Measurements from ENCODE around the gene SPSB1. TPM values are rescaled to one million over a fixed set of nuclear protein-coding genes. Genes with fewer than 3 reads are reported as not detected.

The SPSB1 gene
- polyA plus RNA-seq, 6 donors from 2014 or later: 0.61 to 2.2 (median 1.2) TPM; not detected in 1

DNA sequence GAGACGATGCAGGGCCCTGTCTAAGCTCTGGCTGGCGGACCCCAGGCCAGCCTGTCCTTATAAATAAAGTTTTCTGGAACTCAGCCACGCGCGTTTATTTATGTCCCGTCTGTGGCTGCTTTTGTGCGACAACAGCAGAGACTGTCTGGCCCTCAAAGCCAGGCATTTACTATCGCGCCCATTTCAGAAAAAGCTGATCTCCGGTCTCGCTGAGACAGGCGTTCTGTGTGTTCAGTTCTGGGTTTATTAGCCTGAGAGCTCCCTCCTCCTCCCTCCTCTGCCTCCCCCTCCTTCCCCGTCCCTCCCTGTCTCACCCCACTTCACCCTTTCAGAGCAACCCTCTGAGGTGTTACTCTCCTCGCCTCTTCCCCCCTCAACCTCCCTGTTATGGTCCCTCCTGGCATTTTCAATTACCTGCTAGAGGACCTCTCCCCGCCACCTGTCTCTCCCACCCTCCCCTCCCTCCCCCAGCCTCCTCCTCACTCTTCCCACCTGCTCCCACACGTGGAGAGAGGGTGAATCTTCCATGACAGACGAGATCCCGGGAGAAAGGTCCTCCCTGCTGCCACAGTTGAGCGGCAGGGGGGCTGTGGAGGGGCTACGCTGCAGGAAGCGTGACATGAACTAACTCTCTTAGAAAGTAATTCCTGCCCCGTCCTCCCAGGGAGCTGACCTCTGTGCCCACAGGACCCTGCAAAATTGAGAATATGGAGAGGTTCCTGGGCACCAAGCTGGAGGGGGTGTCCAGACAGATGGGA lies 59.9 kb downstream of the SPSB1 start:
- Mint-ChIP-seq H3K27ac (no peak overlapping the region), H3K27me3 (no peaks in the 10 kb centered on the region), H3K9me3 (peaks cover 0 to 5% (median 0%) of the 10 kb centered on the region in 7 donors), H3K36me3 (peaks cover 7 to 20% of the 10 kb centered on the region in 2 donors), H3K4me3 (no peak overlapping the region), H3K4me1 (peaks cover 4 to 16% (median 4%) of the 10 kb centered on the region in 3 donors)
- no peak for ATAC-seq (ENCODE audit: low read depth in 2 of 2)
- DNase-seq: no peak

DNA sequence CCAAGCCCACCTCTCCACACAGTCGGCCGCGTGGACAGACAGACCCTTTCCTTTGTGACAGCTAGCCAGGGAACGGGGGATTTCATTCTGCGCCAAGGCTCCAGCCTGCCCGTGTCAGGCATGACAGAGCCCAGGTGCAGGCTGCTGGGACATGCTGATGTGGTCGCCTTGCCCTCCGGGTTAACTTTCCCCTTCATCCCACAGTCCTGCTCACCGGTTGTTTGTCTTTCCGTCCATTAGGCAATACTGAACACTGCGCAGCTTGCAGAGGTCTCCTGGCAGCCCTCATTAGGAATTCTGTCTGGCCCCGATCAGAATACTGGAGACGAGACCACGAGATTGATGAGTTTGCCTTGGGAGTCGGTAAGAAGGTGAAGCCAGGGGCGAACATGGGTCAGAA lies 62.8 kb downstream of the SPSB1 start:
- no peak for DNase-seq
- H3K27ac Mint-ChIP-seq: peak overlapping the region in 1 of 6 donors; percentile 37
- no peak overlapping the region for H3K4me3 Mint-ChIP-seq

DNA sequence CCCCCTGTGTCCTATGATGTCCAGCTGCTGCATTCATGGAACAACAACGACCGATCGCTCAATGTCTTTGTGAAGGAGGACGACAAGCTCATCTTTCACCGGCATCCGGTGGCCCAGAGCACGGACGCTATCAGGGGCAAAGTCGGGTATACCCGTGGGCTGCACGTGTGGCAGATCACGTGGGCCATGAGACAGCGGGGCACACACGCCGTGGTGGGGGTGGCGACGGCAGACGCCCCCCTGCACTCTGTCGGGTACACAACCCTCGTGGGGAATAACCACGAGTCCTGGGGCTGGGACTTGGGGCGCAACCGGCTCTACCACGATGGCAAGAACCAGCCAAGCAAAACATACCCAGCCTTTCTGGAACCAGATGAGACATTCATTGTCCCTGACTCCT lies 63.3 kb downstream of the SPSB1 start:
- peaks cover 0 to 5% (median 0%) of the 10 kb centered on the region in 7 donors for H3K9me3 Mint-ChIP-seq
- H3K27ac Mint-ChIP-seq: no peak overlapping the region
- DNase-seq: no peak
- no peak for ATAC-seq (ENCODE audit: low read depth in 2 of 2)
- no peaks in the 10 kb centered on the region for H3K27me3 Mint-ChIP-seq
- H3K4me3 Mint-ChIP-seq: no peak overlapping the region
- peaks cover 4 to 14% (median 11%) of the 10 kb centered on the region in 3 donors for H3K4me1 Mint-ChIP-seq
- peaks cover 7 to 13% of the 10 kb centered on the region in 2 donors for H3K36me3 Mint-ChIP-seq

More for the DNA sequence above, 62.8 kb downstream of the SPSB1 start:
- H3K4me1 Mint-ChIP-seq: peaks cover 4 to 14% (median 11%) of the 10 kb centered on the region in 3 donors
- H3K27me3 Mint-ChIP-seq: no peaks in the 10 kb centered on the region
- H3K9me3 Mint-ChIP-seq: peaks cover 0 to 5% (median 0%) of the 10 kb centered on the region in 7 donors
- peaks cover 7 to 13% of the 10 kb centered on the region in 2 donors for H3K36me3 Mint-ChIP-seq
- ATAC-seq (ENCODE audit: low read depth in 2 of 2): no peak

DNA sequence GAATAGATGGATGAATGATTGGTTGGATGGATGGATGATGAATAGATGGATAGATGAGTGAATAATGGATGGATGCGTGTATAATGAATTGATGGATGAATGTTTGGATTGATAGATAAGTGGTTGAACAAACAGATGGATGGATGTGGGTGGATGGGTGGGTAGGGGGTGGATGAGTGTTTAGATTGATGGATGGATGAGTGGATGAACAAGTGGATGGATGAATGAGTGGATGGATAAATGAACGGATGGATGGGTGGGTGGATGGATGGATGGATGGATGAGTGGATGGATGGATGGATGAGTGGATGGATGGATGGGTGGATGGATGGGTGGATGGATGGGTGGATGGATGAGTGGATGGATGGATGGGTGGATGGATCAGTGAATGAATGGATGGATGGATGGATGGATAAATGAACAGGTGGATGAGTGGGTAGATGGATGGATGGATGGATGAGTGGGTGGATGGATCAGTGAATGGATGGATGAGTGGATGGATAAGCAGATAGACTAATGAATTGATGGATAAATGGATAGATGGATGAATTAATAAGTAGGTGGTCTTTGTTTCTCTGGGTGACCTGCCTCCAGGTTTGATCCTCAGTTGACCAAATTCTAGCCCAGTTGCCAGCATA lies 64.3 kb downstream of the SPSB1 start:
- Mint-ChIP-seq H3K4me3 (peak overlapping the region in 1 of 8 donors; percentile 49), H3K36me3 (peaks cover 7 to 13% of the 10 kb centered on the region in 2 donors), H3K4me1 (peaks cover 5 to 19% (median 14%) of the 10 kb centered on the region in 3 donors), H3K27ac (no peak overlapping the region), H3K27me3 (no peaks in the 10 kb centered on the region), H3K9me3 (peaks cover 0 to 5% (median 0%) of the 10 kb centered on the region in 7 donors)
- DNase-seq (no peak), ATAC-seq (ENCODE audit: low read depth in 2 of 2) (no peak)

DNA sequence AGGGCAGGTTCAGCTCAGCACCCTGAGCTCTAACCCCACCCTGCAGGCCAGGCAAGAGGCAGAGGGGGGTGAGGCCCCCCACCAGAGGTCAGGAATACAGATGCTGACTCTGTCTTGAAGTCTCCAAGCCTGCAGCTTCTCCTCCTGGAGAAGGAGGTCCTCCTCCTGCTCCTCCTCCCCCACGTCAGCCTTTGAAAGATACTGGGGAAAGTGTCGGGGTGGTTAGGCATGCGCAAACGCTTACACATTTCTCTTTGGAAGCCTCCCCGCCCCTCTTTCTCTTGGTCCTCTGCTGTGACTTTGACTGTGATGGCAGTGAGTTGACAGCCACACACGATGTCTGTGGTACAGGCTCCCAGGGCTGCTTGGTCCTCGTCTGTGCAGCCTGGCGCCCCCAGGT lies 65.3 kb downstream of the SPSB1 start:
- H3K4me3 Mint-ChIP-seq: no peak overlapping the region
- no peak for ATAC-seq (ENCODE audit: low read depth in 2 of 2)
- no peak for DNase-seq
- H3K27ac Mint-ChIP-seq: no peak overlapping the region
- H3K27me3 Mint-ChIP-seq: no peaks in the 10 kb centered on the region
- H3K4me1 Mint-ChIP-seq: peaks cover 15 to 29% (median 23%) of the 10 kb centered on the region in 3 donors
- peaks cover 0 to 5% (median 0%) of the 10 kb centered on the region in 7 donors for H3K9me3 Mint-ChIP-seq
- peaks cover 7 to 13% of the 10 kb centered on the region in 2 donors for H3K36me3 Mint-ChIP-seq

DNA sequence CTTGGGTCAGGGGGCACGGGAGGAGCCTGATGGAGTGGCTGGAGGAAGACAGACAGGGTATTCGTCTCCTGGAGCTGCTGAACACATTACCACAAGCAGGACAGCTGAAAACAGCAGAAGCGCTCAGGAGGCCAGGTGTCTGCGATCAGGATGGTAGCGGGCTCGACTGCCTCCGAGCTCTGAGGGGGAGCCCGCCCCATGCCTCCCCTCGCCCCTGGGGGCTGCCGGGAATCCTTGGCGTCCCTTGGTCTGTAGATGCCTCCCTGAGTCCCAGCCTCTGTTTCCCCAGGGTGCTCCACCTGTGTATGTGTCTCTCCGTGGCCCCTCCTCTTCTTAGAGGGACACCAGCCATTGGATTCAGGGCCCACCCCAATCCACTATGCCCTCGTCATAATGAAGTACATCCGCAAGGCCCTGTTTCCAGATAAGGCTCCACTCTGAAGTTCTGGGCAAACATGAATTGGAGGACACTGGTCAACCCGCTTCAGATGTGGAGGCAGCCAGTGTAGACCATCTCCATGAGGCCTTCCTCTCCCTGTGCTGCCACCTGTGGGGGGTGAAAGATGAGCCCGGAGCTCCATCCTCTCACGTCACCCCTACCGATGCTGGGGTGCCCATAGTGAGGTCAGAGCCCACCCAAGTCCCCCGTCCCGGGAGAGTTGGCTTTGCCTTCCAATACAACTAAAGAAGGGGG lies 67.8 kb downstream of the SPSB1 start:
- Mint-ChIP-seq H3K27me3 (no peaks in the 10 kb centered on the region), H3K4me3 (peak overlapping the region in 4 of 8 donors; percentile 34 to 77 (median 62)), H3K9me3 (peaks cover 0 to 5% (median 0%) of the 10 kb centered on the region in 7 donors), H3K4me1 (peaks cover 21 to 41% (median 28%) of the 10 kb centered on the region in 3 donors), H3K36me3 (peaks cover 7 to 13% of the 10 kb centered on the region in 2 donors), H3K27ac (peak overlapping the region in 1 of 6 donors; percentile 26)
- ATAC-seq (ENCODE audit: low read depth in 2 of 2) (no peak), DNase-seq (no peak)

DNA sequence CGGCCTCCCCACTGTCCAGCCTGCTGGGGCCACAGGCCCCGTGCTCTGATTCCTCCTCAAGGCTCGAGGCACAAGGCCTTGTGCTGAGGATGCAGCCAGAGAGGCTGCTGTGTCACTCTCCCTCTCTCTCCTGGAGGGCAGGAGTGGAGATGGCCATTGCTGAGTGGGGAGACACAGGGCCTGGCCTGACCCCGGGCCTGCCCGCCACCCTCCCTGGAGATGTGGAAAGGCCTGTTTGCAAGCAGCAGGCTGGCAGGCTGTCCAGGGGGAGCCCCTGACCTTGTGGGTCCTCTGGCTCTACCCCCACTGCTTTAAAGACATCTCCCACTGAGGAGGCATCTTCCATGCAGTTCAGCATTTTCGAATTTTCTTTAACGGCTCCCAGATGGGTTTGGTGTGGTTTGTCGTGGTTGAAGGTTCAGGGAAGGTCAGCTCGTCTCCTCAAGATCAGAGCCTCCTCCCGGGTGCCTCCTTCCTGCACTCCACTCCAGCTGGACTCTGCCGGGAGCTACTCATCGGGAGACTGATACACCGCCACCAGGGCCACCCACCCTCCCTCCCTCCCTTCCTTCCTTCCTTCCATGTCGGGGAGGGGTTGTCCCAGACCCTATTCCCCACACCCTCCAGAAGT lies 69.1 kb downstream of the SPSB1 start:
- no peaks in the 10 kb centered on the region for H3K27me3 Mint-ChIP-seq
- ATAC-seq (ENCODE audit: low read depth in 2 of 2) (no peak), DNase-seq (no peak)
- H3K9me3 Mint-ChIP-seq: peaks cover 0 to 2% (median 0%) of the 10 kb centered on the region in 7 donors
- H3K4me1 Mint-ChIP-seq: peaks cover 21 to 41% (median 25%) of the 10 kb centered on the region in 3 donors
- H3K4me3 Mint-ChIP-seq: peak overlapping the region in 7 of 8 donors; percentile 55 to 93 (median 86)
- peaks cover 6 to 8% of the 10 kb centered on the region in 2 donors for H3K36me3 Mint-ChIP-seq
- H3K27ac Mint-ChIP-seq: peak overlapping the region in 5 of 6 donors; percentile 39 to 89 (median 61)

DNA sequence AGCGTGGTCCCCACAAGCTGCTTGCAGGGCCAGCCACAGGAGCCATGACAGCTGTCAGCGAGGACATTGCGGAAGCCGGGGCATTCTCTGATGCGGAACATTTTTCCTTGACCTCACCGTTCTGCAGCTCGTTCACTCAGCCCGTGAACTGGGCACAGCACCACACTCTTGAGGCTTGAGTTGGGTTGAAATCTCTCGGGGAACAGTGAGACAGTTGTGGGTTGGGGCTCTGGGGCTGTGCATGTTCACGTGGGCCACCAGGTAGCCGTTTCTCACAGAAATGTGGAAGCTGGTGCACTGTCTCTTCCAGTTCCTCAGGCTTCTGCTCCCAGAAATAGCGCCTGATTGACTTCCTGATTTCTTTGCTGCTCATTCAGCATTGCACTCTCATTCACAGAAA lies 69.8 kb downstream of the SPSB1 start:
- Mint-ChIP-seq H3K27ac (peak overlapping the region in 5 of 6 donors; percentile 39 to 89 (median 87)), H3K4me1 (peaks cover 19 to 41% (median 21%) of the 10 kb centered on the region in 3 donors), H3K4me3 (peak overlapping the region; percentile 10 to 93 (median 85)), H3K27me3 (no peaks in the 10 kb centered on the region), H3K36me3 (peaks cover 0 to under 1% of the 10 kb centered on the region in 2 donors), H3K9me3 (no peaks in the 10 kb centered on the region)
- ATAC-seq (ENCODE audit: low read depth in 2 of 2) (peak; percentile 87 to 97), DNase-seq (peak; percentile 57)

DNA sequence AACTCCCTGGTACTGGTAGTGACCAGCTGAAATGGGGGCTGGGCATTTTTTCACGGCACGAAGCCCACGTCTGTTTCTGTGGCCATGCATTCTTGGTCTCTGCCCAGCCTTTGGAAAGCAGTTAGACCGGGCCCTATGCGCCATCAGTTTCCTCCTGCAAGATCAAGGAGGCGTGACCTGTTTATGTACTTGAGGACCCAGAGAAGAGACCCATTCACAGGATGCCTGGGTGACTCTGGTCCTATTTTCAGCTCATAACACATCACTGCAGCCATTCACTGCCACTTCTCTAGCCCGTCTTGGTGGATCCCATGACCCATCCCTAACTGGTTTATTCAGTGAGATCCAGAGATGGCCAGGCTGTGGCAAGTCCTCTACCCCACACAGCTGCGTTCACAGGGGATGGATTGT lies 70.4 kb downstream of the SPSB1 start:
- no peaks in the 10 kb centered on the region for H3K36me3 Mint-ChIP-seq
- H3K27ac Mint-ChIP-seq: peak overlapping the region in 4 of 6 donors; percentile 12 to 87 (median 42)
- H3K9me3 Mint-ChIP-seq: no peaks in the 10 kb centered on the region
- peaks cover 19 to 41% (median 21%) of the 10 kb centered on the region in 3 donors for H3K4me1 Mint-ChIP-seq
- no peaks in the 10 kb centered on the region for H3K27me3 Mint-ChIP-seq
- ATAC-seq (ENCODE audit: low read depth in 2 of 2) (peak; percentile 16 to 33), DNase-seq (no peak)
- peak overlapping the region in 7 of 8 donors; percentile 22 to 92 (median 84) for H3K4me3 Mint-ChIP-seq

DNA sequence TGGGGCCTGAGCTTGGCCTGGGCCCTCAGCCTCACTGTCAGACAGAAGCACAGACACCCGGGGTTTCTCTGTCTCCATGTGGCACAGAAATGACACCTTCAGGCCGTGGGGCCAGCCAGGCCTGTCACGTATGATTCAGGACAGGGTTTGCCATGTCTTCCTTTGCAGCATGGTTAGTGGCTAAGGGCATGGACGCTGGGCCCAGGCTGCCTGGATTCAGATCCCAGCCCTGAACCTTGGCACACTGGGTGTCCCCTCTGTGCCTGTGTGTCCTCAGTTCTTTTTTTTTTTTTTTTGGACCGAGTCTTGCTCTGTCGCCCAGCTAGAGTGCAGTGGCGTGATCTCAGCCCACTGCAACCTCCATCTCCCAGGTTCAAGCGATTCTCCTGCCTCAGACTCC lies 73.6 kb downstream of the SPSB1 start:
- no peaks in the 10 kb centered on the region for H3K9me3 Mint-ChIP-seq
- no peaks in the 10 kb centered on the region for H3K36me3 Mint-ChIP-seq
- H3K27ac Mint-ChIP-seq: no peak overlapping the region
- H3K4me3 Mint-ChIP-seq: no peak overlapping the region
- ATAC-seq (ENCODE audit: low read depth in 2 of 2) (no peak), DNase-seq (no peak)
- H3K4me1 Mint-ChIP-seq: peaks cover 17 to 28% (median 21%) of the 10 kb centered on the region in 3 donors
- no peaks in the 10 kb centered on the region for H3K27me3 Mint-ChIP-seq

DNA sequence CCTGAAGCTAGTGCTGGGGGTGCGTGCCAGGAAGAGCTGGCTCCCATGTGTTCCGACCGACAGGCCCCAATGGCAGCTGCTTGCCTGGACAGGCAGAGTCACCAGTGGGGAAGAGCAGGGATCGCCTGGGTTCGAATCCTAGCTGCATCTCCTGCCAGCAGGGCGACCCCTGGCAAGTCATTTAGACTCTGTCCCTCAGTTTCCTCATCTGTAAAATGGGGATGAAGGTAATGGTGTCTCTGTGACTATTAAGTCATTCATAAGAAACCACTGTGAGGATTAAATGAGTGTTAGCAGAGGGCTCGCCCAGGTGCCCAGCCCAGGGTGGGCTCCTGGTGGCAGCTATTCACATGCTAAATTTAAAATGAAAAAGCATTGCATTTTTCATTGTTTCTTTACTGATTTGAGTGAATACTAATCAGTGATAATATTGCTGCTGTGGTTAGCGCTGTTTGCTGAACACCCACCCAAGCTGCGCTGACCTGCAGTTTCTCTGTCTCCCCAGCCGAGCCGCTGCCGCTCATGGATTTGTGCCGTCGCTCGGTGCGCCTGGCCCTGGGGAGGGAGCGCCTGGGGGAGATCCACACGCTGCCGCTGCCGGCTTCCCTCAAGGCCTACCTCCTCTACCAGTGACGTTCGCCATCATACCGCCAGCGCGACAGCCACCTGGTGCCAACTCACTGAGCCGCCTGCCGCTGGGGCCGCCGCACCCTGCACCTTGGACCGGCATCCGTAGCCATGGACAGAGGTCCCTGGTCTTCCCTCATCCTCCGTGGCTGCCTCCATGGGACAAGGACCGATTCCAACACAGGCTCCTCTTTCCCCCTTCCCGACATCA lies 74.5 kb downstream of the SPSB1 start:
- ATAC-seq (ENCODE audit: low read depth in 2 of 2) (no peak), DNase-seq (no peak)
- H3K36me3 Mint-ChIP-seq: no peaks in the 10 kb centered on the region
- H3K27ac Mint-ChIP-seq: peak overlapping the region in 1 of 6 donors; percentile 74
- H3K9me3 Mint-ChIP-seq: no peaks in the 10 kb centered on the region
- no peaks in the 10 kb centered on the region for H3K27me3 Mint-ChIP-seq
- peaks cover 13 to 19% (median 15%) of the 10 kb centered on the region in 3 donors for H3K4me1 Mint-ChIP-seq
- no peak overlapping the region for H3K4me3 Mint-ChIP-seq

DNA sequence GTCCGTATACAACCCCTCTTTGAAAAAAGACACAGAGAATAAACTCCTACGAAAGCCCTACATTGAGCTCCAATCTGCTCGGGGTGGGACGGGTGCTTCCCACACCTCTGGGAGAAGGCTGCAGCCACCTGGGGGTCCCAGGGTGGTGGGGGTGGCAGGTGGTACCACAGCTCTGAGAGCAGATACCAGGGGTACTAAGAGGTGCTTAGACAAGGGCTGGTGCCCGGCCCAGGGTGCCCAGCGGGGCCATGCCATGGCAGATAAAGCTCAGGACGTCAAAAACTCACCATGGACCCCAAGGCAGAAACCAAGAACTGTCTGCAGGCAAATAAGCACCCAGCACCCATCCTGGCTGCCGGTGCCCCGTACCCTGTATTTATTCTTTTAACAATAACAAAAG lies 75.1 kb downstream of the SPSB1 start:
- H3K27ac Mint-ChIP-seq: peak overlapping the region in 1 of 6 donors; percentile 74
- ATAC-seq (ENCODE audit: low read depth in 2 of 2) (no peak), DNase-seq (no peak)
- peak overlapping the region in 1 of 8 donors; percentile 15 for H3K4me3 Mint-ChIP-seq
- no peaks in the 10 kb centered on the region for H3K36me3 Mint-ChIP-seq
- H3K9me3 Mint-ChIP-seq: no peaks in the 10 kb centered on the region
- H3K4me1 Mint-ChIP-seq: peaks cover 7 to 13% (median 9%) of the 10 kb centered on the region in 3 donors
- no peaks in the 10 kb centered on the region for H3K27me3 Mint-ChIP-seq
